Skeletal muscle satellite cell (primary cell): ENCODE data around the gene KCNJ10.

Source experiments
- H3K27me3 ChIP-seq: 2 replicates; pipeline ENCODE4 v1.7.0; 2013; ENCODE audit warnings: low read length; ENCODE audit not compliant: control insufficient read depth, insufficient read depth
- H3K36me3 ChIP-seq: 2 replicates; pipeline ENCODE4 v1.7.0; 2013; ENCODE audit warnings: mild to moderate bottlenecking, control low read depth, low read length; ENCODE audit not compliant: insufficient read depth
- H3K4me1 ChIP-seq: 2 replicates; pipeline ENCODE4 v1.7.0; 2013; ENCODE audit warnings: low read length; ENCODE audit not compliant: control insufficient read depth, insufficient read depth
- H3K4me2 ChIP-seq: 2 replicates; pipeline ENCODE4 v1.7.0; 2013; ENCODE audit warnings: mild to moderate bottlenecking, low read length
- H3K4me3 ChIP-seq: 2 replicates; pipeline ENCODE4 v1.7.0; 2013; ENCODE audit warnings: low read length
- H3K9ac ChIP-seq: 2 replicates; pipeline ENCODE4 v1.7.0; 2013; ENCODE audit warnings: mild to moderate bottlenecking, low read depth, low read length, moderate library complexity
- H3K9me3 ChIP-seq: replicated peaks from 2 replicates; pipeline ENCODE4 v1.7.0; 2013; ENCODE audit warnings: mild to moderate bottlenecking, control low read depth, low read length

KCNJ10 gene

GRCh38 chr1:160080381-160081100 lies 10.6 kb upstream of the KCNJ10 start:
- H3K4me3 ChIP-seq = no peak overlapping the region
- peaks cover 61% of the 10 kb centered on the region for H3K27me3 ChIP-seq
- peak overlapping the region; percentile 8 for H3K4me2 ChIP-seq
- no peak overlapping the region for H3K9ac ChIP-seq
- H3K9me3 ChIP-seq = no peaks in the 10 kb centered on the region
- H3K36me3 ChIP-seq = no peaks in the 10 kb centered on the region
- peaks cover 4% of the 10 kb centered on the region for H3K4me1 ChIP-seq

GRCh38 chr1:160079448-160079847 lies 9.5 kb upstream of the KCNJ10 start:
- H3K9ac ChIP-seq = no peak overlapping the region
- no peak overlapping the region for H3K4me2 ChIP-seq
- peaks cover 4% of the 10 kb centered on the region for H3K4me1 ChIP-seq
- H3K36me3 ChIP-seq = no peaks in the 10 kb centered on the region
- H3K27me3 ChIP-seq = peaks cover 70% of the 10 kb centered on the region
- no peaks in the 10 kb centered on the region for H3K9me3 ChIP-seq
- no peak overlapping the region for H3K4me3 ChIP-seq

GRCh38 chr1:160078512-160079195 lies 8.7 kb upstream of the KCNJ10 start:
- Histone ChIP-seq H3K27me3 (peaks cover 71% of the 10 kb centered on the region), H3K4me1 (peaks cover 4% of the 10 kb centered on the region), H3K9ac (no peak overlapping the region), H3K36me3 (no peaks in the 10 kb centered on the region), H3K4me2 (no peak overlapping the region), H3K9me3 (no peaks in the 10 kb centered on the region), H3K4me3 (no peak overlapping the region)

- peaks cover 61% of the 10 kb centered on the region for H3K27me3 ChIP-seq
- no peak overlapping the region for H3K9ac ChIP-seq
Observed at GRCh38 chr1:160077486-160077885, 7.5 kb upstream of the KCNJ10 start.

GRCh38 chr1:160076295-160076694 lies 6.3 kb upstream of the KCNJ10 start:
- Histone ChIP-seq H3K4me2 (no peak overlapping the region), H3K27me3 (peaks cover 59% of the 10 kb centered on the region), H3K4me1 (peaks cover 4% of the 10 kb centered on the region), H3K36me3 (no peaks in the 10 kb centered on the region), H3K4me3 (no peak overlapping the region), H3K9me3 (no peaks in the 10 kb centered on the region), H3K9ac (no peak overlapping the region)

More at GRCh38 chr1:160077486-160077885, 7.5 kb upstream of the KCNJ10 start:
- Histone ChIP-seq H3K9me3 (no peaks in the 10 kb centered on the region), H3K36me3 (no peaks in the 10 kb centered on the region), H3K4me1 (peaks cover 4% of the 10 kb centered on the region), H3K4me2 (no peak overlapping the region), H3K4me3 (no peak overlapping the region)

- Histone ChIP-seq H3K9me3 (no peaks in the 10 kb centered on the region), H3K4me3 (no peak overlapping the region), H3K27me3 (peaks cover 60% of the 10 kb centered on the region), H3K4me1 (peaks cover 1% of the 10 kb centered on the region), H3K36me3 (no peaks in the 10 kb centered on the region), H3K9ac (no peak overlapping the region), H3K4me2 (no peak overlapping the region)
Observed at GRCh38 chr1:160075836-160076235, 5.9 kb upstream of the KCNJ10 start.

GRCh38 chr1:160074865-160075264 lies 4.9 kb upstream of the KCNJ10 start:
- H3K4me3 ChIP-seq = no peak overlapping the region
- no peak overlapping the region for H3K9ac ChIP-seq
- H3K4me1 ChIP-seq = no peaks in the 10 kb centered on the region
- no peaks in the 10 kb centered on the region for H3K36me3 ChIP-seq
- no peaks in the 10 kb centered on the region for H3K9me3 ChIP-seq
- H3K4me2 ChIP-seq = no peak overlapping the region
- H3K27me3 ChIP-seq = peaks cover 57% of the 10 kb centered on the region

GRCh38 chr1:160071289-160071688 lies 1.3 kb upstream of the KCNJ10 start:
- Histone ChIP-seq H3K4me2 (no peak overlapping the region), H3K9ac (no peak overlapping the region), H3K9me3 (no peaks in the 10 kb centered on the region), H3K4me3 (no peak overlapping the region), H3K4me1 (no peaks in the 10 kb centered on the region), H3K36me3 (no peaks in the 10 kb centered on the region), H3K27me3 (peaks cover 72% of the 10 kb centered on the region)

- Histone ChIP-seq H3K4me2 (peak overlapping the region; percentile 95), H3K27me3 (peaks cover 72% of the 10 kb centered on the region), H3K4me3 (peak overlapping the region; percentile 77), H3K4me1 (no peaks in the 10 kb centered on the region), H3K9me3 (no peaks in the 10 kb centered on the region), H3K36me3 (no peaks in the 10 kb centered on the region), H3K9ac (peak overlapping the region; percentile 4)
Observed at GRCh38 chr1:160070243-160071163, 543 bp upstream of the KCNJ10 start.

- Histone ChIP-seq H3K9me3 (no peaks in the 10 kb centered on the region), H3K4me1 (no peaks in the 10 kb centered on the region), H3K4me3 (no peak overlapping the region), H3K36me3 (no peaks in the 10 kb centered on the region), H3K27me3 (peaks cover 82% of the 10 kb centered on the region), H3K4me2 (no peak overlapping the region), H3K9ac (no peak overlapping the region)
Observed at GRCh38 chr1:160068225-160068624, 1.7 kb downstream of the KCNJ10 start.
